ENCODE measurements around the gene DCXR.

The DCXR gene

GRCh38 chr17:82083533-82084359 is 46.2 kb upstream of the DCXR start:
- Histone ChIP-seq H3K9me3 (ENCODE audit: control insufficient read depth, insufficient read depth, low read depth, low read length) (no peaks in the 10 kb centered on the region), H3K27ac (ENCODE audit: extremely low read depth, low read depth, low read length) (peak overlapping the region; percentile 12; the same call in 1 of the 2 replicates), H3K4me1 (ENCODE audit: control insufficient read depth, insufficient read depth, low read length) (no peaks in the 10 kb centered on the region), H3K4me3 (ENCODE audit: low read depth, low read length) (no peak overlapping the region), H3K36me3 (ENCODE audit: control insufficient read depth in 2 of 2, insufficient read depth in 1 of 2, low read length in 2 of 2) (peaks cover 23 to 98% of the 10 kb centered on the region in 2 experiments)
- TF ChIP-seq ZFHX2 (tag by site-specific recombination; conservative IDR thresholded peaks at IDR 0.05): peak; percentile 41
- no peak for TF ChIP-seq ZNF140 (tag by site-specific recombination; IDR thresholded peaks at IDR 0.05)
- 0 out of 2 replicates have a peak, but pooled peaks have one; percentile 6 for TF ChIP-seq KLF8 (tag by site-specific recombination; IDR thresholded peaks at IDR 0.05)
- TF ChIP-seq PATZ1 (tag by site-specific recombination; IDR thresholded peaks at IDR 0.05): 0 out of 2 replicates have a peak, but pooled peaks have one; percentile 37
- TF ChIP-seq ZNF785 (tag by site-specific recombination; IDR thresholded peaks at IDR 0.05): no peak
- CTCF ChIA-PET: no interaction called here
- POLR2A ChIA-PET: no interaction called here

GRCh38 chr17:82083009-82083408 is 45.5 kb upstream of the DCXR start:
- H3K36me3 ChIP-seq (ENCODE audit: control insufficient read depth in 2 of 2, insufficient read depth in 1 of 2, low read length in 2 of 2): peaks cover 24 to 98% of the 10 kb centered on the region in 2 experiments
- CTCF ChIA-PET: interaction anchor here (0.8 kb wide), 1 partner anchor 158 kb away, joined by 4 read pairs; no protein-coding TSS in a partner anchor

More at GRCh38 chr17:82083009-82083408, 45.5 kb upstream of the DCXR start:
- TF ChIP-seq ZNF19 (tag by site-specific recombination; IDR thresholded peaks at IDR 0.05; ENCODE audit: low read depth): no peak
- peak; percentile 9; the same call in 1 of the 2 replicates for TF ChIP-seq HIC1 (tag by site-specific recombination; IDR thresholded peaks at IDR 0.05)
- TF ChIP-seq KLF8 (tag by site-specific recombination; IDR thresholded peaks at IDR 0.05): 0 out of 2 replicates have a peak, but pooled peaks have one; percentile 14
- no peak for TF ChIP-seq ZNF639 (tag by site-specific recombination; IDR thresholded peaks at IDR 0.05)
- TF ChIP-seq SALL2 (tag by site-specific recombination; IDR thresholded peaks at IDR 0.05; ENCODE audit: borderline replicate concordance): no peak
- TF ChIP-seq ZNF362 (tag by site-specific recombination; IDR thresholded peaks at IDR 0.05): no peak
- no peak for TF ChIP-seq ZEB2 (tag by site-specific recombination; IDR thresholded peaks at IDR 0.05)
- no peak for TF ChIP-seq ZNF341 (tag by site-specific recombination; IDR thresholded peaks at IDR 0.05; ENCODE audit: low read depth)
- TF ChIP-seq ZNF169 (tag by site-specific recombination; IDR thresholded peaks at IDR 0.05): no peak
- no peak for TF ChIP-seq ZNF311 (tag by site-specific recombination; IDR thresholded peaks at IDR 0.05; ENCODE audit: borderline replicate concordance)
- no peak for TF ChIP-seq ZNF350 (tag by site-specific recombination; IDR thresholded peaks at IDR 0.05)
- TF ChIP-seq ZNF692 (tag by site-specific recombination; IDR thresholded peaks at IDR 0.05): no peak
- no peak for TF ChIP-seq ZNF701 (tag by site-specific recombination; IDR thresholded peaks at IDR 0.05)
- TF ChIP-seq ZSCAN4 (tag by site-specific recombination; IDR thresholded peaks at IDR 0.05): no peak
- no peak for TF ChIP-seq ZNF660 (tag by site-specific recombination; IDR thresholded peaks at IDR 0.05)
- Histone ChIP-seq H3K27ac (ENCODE audit: extremely low read depth, low read depth, low read length) (peak overlapping the region; percentile 12; the same call in 1 of the 2 replicates), H3K4me3 (ENCODE audit: low read depth, low read length) (no peak overlapping the region), H3K4me1 (ENCODE audit: control insufficient read depth, insufficient read depth, low read length) (no peaks in the 10 kb centered on the region), H3K9me3 (ENCODE audit: control insufficient read depth, insufficient read depth, low read depth, low read length) (no peaks in the 10 kb centered on the region)
- POLR2A ChIA-PET: no interaction called here
